ENCODE measurements around the gene PHF14. TPM values are rescaled to one million over a fixed set of nuclear protein-coding genes. Genes with fewer than 3 reads are reported as not detected.

Gene PHF14
- total RNA-seq, 1 donor from 2014 or later: 26.0 TPM

GRCh38 chr7:11171569-11172192 lies 198.0 kb downstream of the PHF14 start:
- DNase-seq (ENCODE audit: low spot score): no peak

DNA sequence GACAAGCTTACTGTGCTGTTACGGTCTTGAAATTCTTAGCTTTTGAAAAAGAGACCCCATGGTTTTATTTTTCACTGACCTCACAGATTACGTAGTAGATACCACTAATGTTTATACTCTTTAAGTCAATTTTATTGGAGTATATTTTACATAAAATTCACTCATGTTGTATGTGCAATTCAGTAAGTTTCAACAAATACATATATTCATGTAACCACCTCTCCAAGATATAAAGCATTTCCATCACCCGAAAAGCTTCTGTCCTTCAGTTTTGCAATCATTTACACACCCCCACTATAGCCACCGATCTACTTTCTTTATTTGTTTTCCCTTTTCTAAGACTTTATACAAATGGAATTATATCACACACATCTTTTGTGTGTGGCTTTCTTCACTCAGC lies 199.2 kb downstream of the PHF14 start:
- DNase-seq (ENCODE audit: low spot score): no peak

- no peak for DNase-seq (ENCODE audit: low spot score)
Observed at GRCh38 chr7:11175371-11175770, 201.7 kb downstream of the PHF14 start.

GRCh38 chr7:11175887-11176286 lies 202.2 kb downstream of the PHF14 start:
- DNase-seq (ENCODE audit: low spot score): no peak

GRCh38 chr7:11176985-11177555 lies 203.4 kb downstream of the PHF14 start:
- DNase-seq (ENCODE audit: low spot score): no peak

DNA sequence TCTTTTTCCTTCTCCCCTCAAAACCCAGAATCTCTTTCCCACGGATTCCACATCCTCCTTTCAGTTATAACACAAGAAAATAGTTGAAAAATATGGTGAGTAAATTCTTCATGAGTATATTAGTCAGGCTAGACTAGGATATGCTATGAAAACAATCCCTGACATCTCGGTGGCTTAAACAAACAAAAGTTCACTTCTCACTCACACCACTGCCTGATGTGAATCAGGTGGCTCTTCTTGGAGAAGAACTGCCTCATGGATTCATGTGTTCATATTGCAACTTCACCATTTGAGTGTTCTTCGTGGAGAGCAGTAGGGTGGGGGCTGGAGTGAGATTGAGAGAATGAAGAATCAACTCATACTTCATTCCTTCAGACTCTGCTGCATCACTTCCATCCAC lies 204.1 kb downstream of the PHF14 start:
- no peak for DNase-seq (ENCODE audit: low spot score)

GRCh38 chr7:11181590-11181989 lies 207.9 kb downstream of the PHF14 start:
- DNase-seq (ENCODE audit: low spot score): no peak

GRCh38 chr7:11182736-11183135 lies 209.1 kb downstream of the PHF14 start:
- DNase-seq (ENCODE audit: low spot score): no peak

GRCh38 chr7:11185179-11185815 lies 211.6 kb downstream of the PHF14 start:
- DNase-seq (ENCODE audit: low spot score): no peak

DNA sequence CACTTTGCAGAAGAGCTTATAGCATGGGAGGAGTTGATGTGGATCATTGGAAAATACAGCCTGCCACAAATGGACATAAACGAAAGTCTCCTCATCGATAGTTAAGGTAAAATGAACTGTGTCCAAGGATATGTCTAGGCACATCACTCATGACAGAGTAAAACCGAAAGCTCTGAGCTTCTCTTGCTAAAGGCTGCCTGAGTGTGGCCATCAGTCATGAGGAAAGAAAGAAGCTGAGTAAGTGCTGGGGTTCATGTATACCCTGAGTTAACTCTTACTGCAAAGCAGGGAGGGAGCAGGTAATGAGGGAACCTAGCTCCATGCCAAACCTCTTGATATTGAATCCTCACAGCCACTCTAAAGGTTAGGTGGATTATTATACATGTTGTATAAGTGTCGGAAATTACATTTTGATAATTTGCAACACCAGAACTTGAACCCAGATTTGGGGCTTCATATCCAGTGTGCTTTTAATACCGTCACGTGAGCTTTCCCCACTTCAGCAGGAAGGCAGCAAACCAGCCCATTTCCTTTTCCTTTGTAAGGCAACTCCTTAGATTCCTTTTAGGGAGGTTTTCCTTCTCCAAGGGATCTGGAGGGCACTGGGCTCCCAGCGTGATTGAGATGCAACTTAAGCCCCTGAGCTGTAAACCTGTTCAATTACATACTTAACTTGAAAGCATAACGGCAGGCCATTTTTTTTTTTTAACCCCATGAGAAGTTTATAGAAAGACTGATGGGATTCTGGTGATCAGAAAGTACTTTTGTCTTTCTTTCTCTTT lies 215.0 kb downstream of the PHF14 start:
- DNase-seq (ENCODE audit: low spot score): no peak

DNA sequence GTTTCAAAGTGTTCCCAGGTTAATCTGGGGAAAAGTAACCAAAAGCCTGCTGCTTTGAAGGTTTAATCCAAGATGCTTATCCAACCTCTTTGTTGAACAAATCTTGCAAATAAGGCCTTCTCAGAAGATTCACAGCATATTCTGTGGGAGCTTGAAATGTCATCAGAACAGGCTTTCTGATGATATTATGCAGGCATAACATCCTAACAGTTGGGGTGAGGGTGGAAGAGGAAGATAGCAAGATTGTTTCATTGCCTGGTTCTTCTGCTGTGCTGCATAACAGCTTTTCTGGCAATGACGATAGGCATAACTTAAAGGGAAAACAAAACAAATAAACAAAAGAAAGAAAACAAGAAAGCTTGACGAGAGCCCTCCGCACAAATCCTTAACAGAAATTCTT lies 217.4 kb downstream of the PHF14 start:
- DNase-seq (ENCODE audit: low spot score): no peak

DNA sequence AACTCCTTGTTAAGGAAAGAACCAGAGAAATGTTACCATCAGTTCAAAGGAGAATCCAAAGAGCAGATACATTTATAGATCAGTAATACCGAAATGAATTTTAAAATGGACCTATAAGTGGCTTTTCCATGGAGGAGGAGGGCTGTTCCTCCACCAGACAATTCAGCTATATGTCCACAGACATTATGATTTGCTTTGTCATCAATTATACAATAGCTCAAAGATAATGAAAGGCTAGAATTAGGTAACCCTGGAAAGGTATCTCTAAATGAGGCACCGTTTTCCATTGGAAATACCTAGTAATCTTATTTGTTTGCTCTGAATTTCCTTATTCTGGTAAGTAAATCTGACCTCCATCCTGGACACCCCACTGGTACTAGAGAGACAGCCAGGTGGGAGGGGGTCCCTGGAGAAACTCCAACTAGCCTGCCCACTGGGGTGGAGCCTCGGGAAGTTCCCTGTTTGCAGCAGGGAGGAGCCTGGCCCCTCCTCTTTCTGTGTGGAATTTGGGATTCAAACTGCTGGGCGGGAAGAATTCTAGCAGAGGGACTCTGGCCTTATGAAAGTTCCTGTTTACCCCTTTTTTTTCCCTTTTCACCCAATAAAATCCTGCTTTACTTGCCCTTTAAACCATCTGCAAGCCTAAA lies 218.0 kb downstream of the PHF14 start:
- no peak for DNase-seq (ENCODE audit: low spot score)

GRCh38 chr7:11192506-11192905 lies 218.8 kb downstream of the PHF14 start:
- DNase-seq (ENCODE audit: low spot score): no peak

DNA sequence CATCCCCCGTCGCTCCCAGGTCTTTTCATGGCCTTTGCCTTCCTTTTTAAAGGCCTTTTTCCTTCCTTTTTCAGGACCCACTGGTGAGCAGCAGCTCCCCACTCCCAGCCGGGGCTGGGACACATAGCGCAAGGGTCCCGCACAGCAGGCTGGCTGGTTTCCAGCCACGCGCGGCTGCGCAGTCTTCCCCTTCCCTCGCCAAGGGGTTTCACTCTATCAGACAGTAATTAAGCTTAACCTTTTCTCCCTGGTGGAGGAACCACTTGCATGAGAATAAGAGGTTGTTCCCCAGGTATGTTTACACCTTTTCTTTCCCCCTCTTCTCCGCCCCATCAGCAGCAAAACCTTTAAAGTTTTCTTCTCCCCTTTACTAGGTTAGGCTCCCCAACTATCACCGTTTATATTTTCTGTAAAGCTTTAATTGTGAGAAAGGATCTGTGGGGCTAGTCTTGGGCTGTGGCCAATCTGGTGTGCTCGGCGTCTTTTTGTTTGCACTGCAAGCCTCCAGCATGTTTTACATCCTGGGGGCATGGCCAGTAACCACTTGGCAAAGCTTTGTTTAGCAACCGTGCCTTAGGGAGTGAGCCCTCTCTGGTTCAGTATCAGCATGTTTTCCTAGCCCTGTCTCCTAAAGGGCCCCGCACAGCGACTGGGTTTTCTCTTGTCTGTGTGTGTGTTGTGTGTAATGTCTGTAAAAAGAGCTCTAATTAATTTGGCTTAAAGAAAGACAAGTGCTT lies 219.6 kb downstream of the PHF14 start:
- no peak for DNase-seq (ENCODE audit: low spot score)

GRCh38 chr7:11193888-11194287 lies 220.2 kb downstream of the PHF14 start:
- DNase-seq (ENCODE audit: low spot score): no peak

- no peak for DNase-seq (ENCODE audit: low spot score)
Observed at GRCh38 chr7:11194492-11194891, 220.8 kb downstream of the PHF14 start.

DNA sequence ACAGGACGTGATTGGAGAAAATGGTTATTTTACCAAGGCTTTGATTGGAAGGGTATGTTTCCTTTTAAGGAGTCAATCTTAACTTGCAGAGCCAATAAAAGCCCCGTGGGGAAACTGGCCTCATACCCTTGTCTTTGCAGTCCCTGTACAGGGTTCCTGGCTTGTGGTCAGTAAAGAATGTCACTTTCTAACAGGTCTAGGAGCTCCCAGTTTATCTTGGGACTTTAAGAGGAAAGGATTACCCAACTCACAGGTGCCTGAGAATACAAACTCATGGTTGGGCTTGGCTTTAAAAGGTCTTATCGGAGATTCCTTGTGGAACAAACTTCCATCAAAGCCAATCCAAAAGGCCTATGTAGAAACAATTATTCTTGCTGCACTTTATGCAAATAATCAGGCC lies 221.8 kb downstream of the PHF14 start:
- no peak for DNase-seq (ENCODE audit: low spot score)

GRCh38 chr7:11196143-11196542 lies 222.5 kb downstream of the PHF14 start:
- no peak for DNase-seq (ENCODE audit: low spot score)

GRCh38 chr7:11203224-11203623 lies 229.6 kb downstream of the PHF14 start:
- DNase-seq (ENCODE audit: low spot score): no peak

- DNase-seq (ENCODE audit: low spot score): no peak
Observed at GRCh38 chr7:11203683-11204082, 230.0 kb downstream of the PHF14 start.

Data from mesenteric fat pad (tissue), 1 donor.